SKM-1 (cell line): Measurements from ENCODE around the gene FAM227B.
A peak's percentile ranks its signal among the peaks of the same experiment; 100 is the strongest.
"Not testable (repeated sequence)": the region's sequence is repeated elsewhere in the genome, so short reads cannot be mapped to it uniquely, and the experiment has no call there.

Experiments
- DNase-seq: peaks from one replicate; lab custom pipeline; 2025; ENCODE audit not compliant: unreplicated experiment; lab: John Stamatoyannopoulos, UW

FAM227B gene

GRCh38 chr15:49620658-49621368 lies at the start of gene FAM227B, which contains the start of gene DTWD1:
FAM227B (minus strand) TSS chr15:49620818; CDS start chr15:49615171, 5,647 bp downstream.
DTWD1 (plus strand) TSS chr15:49621048; CDS start chr15:49625168, 4,120 bp downstream.
- peak; percentile 95 for DNase-seq

- DNase-seq = no peak
Measured at GRCh38 chr15:49669288-49669687, 48.7 kb upstream of the FAM227B start.

- not testable (repeated sequence) for DNase-seq
Measured at GRCh38 chr15:49666486-49666885, 45.9 kb upstream of the FAM227B start.

GRCh38 chr15:49664716-49665115 lies 44.1 kb upstream of the FAM227B start:
- no peak for DNase-seq

- DNase-seq = no peak
Measured at GRCh38 chr15:49656734-49657133, 36.1 kb upstream of the FAM227B start.

- DNase-seq = no peak
Measured at GRCh38 chr15:49652922-49653321, 32.3 kb upstream of the FAM227B start.

GRCh38 chr15:49650676-49651075 lies 30.1 kb upstream of the FAM227B start:
- DNase-seq = no peak

- DNase-seq = no peak
Measured at GRCh38 chr15:49649987-49650386, 29.4 kb upstream of the FAM227B start.

GRCh38 chr15:49646891-49647290 lies 26.3 kb upstream of the FAM227B start:
- DNase-seq = no peak

- DNase-seq = no peak
Measured at GRCh38 chr15:49645941-49646340, 25.3 kb upstream of the FAM227B start.

- no peak for DNase-seq
Measured at GRCh38 chr15:49645277-49645676, 24.7 kb upstream of the FAM227B start.

GRCh38 chr15:49644364-49644794 lies 23.8 kb upstream of the FAM227B start:
- no peak for DNase-seq

GRCh38 chr15:49637857-49638256 lies 17.2 kb upstream of the FAM227B start:
- no peak for DNase-seq

- no peak for DNase-seq
Measured at GRCh38 chr15:49628379-49628778, 7.8 kb upstream of the FAM227B start.

- no peak for DNase-seq
Measured at GRCh38 chr15:49627407-49627877, 6.8 kb upstream of the FAM227B start.

GRCh38 chr15:49625460-49626036 lies 4.9 kb upstream of the FAM227B start:
- DNase-seq = no peak

GRCh38 chr15:49624056-49624455 lies 3.4 kb upstream of the FAM227B start:
- DNase-seq = no peak

GRCh38 chr15:49622561-49622960 lies 1.9 kb upstream of the FAM227B start:
- DNase-seq = no peak

- DNase-seq = no peak
Measured at GRCh38 chr15:49621887-49622286, 1.3 kb upstream of the FAM227B start.

GRCh38 chr15:49621401-49621811 lies 788 bp upstream of the FAM227B start:
- no peak for DNase-seq

- DNase-seq = no peak
Measured at GRCh38 chr15:49620199-49620598, 419 bp downstream of the FAM227B start.

- DNase-seq = no peak
Measured at GRCh38 chr15:49619226-49619625, 1.4 kb downstream of the FAM227B start.
